Endothelial cell of umbilical vein (primary cell): Measurements from ENCODE around the gene MDP1.

Source experiments
- EZH2 ChIP-seq: IDR thresholded peaks from 2 replicates; pipeline ENCODE4 v1.6.1; 2012; ENCODE audit warnings: borderline replicate concordance, low read depth, mild to moderate bottlenecking, moderate library complexity, low read length, inconsistent platforms; ENCODE audit not compliant: severe bottlenecking
- FOS ChIP-seq: IDR thresholded peaks from 2 replicates; pipeline ENCODE4 v1.6.1; 2011; ENCODE audit warnings: mild to moderate bottlenecking, low read length, moderate library complexity, borderline replicate concordance; ENCODE audit not compliant: insufficient read depth
- GATA2 ChIP-seq: IDR thresholded peaks from 2 replicates; pipeline ENCODE4 v1.7.0; 2011; ENCODE audit warnings: low read depth, mild to moderate bottlenecking, moderate library complexity, mixed read lengths, low read length; ENCODE audit not compliant: insufficient read length, insufficient read depth
- JUN ChIP-seq: IDR thresholded peaks from 2 replicates; pipeline ENCODE4 v1.6.1; 2011; ENCODE audit warnings: borderline replicate concordance, low read depth; ENCODE audit not compliant: insufficient read length, insufficient read depth
- MAX ChIP-seq: IDR thresholded peaks from 2 replicates; pipeline ENCODE4 v1.6.1; 2011; ENCODE audit not compliant: insufficient read depth, insufficient read length
- MYC ChIP-seq: IDR thresholded peaks from one replicate; pipeline ENCODE4 v1.6.1; 2011; ENCODE audit warnings: mild to moderate bottlenecking, low read depth, low read length
- POLR2A ChIP-seq: IDR thresholded peaks from 2 replicates; pipeline ENCODE4 v1.6.1; 2012; ENCODE audit warnings: low read depth, mild to moderate bottlenecking, control low read depth, low read length
- POLR2AphosphoS5 ChIP-seq: IDR thresholded peaks from 2 replicates; pipeline ENCODE4 v1.6.1; 2012; ENCODE audit warnings: low read depth, mild to moderate bottlenecking, control low read depth, low read length, moderate library complexity; ENCODE audit not compliant: insufficient read depth
- TF ChIP-seq, protein P1 (sequence below), 2 donors: IDR thresholded peaks; 1 replicate in 1 of 2; 2 replicates in 1 of 2; pipeline ENCODE4 v1.5.1; 2011; ENCODE audit warnings: low read length in 2 of 2, mild to moderate bottlenecking in 2 of 2, moderate library complexity in 2 of 2, control low read depth in 1 of 2, inconsistent platforms in 1 of 2, low read depth in 1 of 2; ENCODE audit not compliant: insufficient read depth in 1 of 2; ENCODE audit errors: extremely low read depth in 1 of 2

DNA sequence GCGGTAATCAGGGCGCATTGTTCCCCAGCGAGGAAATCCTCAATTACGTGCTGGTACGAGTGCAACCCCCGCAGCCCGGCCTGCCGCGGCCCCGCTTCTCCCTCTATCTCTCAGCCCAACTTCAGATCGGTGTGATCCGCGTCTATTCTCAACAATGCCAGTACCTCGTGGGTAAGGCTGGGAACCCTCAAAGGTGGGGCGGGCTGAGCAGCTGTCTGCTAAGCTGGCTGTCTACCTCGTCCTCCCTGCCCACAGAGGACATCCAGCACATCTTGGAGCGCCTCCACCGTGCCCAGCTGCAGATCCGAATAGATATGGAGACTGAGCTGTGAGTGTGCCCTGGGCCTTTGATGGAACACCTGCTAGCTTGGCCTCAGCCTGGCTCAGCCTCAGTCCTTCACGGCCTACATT, 43.0 kb downstream of the MDP1 start:
- TF ChIP-seq POLR2AphosphoS5 (no peak), POLR2A (no peak), MAX (no peak), EZH2 (no peak), FOS (no peak), GATA2 (no peak), MYC (no peak), JUN (no peak)
- TF ChIP-seq, protein P1, sequence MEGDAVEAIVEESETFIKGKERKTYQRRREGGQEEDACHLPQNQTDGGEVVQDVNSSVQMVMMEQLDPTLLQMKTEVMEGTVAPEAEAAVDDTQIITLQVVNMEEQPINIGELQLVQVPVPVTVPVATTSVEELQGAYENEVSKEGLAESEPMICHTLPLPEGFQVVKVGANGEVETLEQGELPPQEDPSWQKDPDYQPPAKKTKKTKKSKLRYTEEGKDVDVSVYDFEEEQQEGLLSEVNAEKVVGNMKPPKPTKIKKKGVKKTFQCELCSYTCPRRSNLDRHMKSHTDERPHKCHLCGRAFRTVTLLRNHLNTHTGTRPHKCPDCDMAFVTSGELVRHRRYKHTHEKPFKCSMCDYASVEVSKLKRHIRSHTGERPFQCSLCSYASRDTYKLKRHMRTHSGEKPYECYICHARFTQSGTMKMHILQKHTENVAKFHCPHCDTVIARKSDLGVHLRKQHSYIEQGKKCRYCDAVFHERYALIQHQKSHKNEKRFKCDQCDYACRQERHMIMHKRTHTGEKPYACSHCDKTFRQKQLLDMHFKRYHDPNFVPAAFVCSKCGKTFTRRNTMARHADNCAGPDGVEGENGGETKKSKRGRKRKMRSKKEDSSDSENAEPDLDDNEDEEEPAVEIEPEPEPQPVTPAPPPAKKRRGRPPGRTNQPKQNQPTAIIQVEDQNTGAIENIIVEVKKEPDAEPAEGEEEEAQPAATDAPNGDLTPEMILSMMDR (IDR thresholded peaks at IDR 0.05; ENCODE audit: extremely low read depth in 1 of 2, insufficient read depth in 1 of 2, low read depth in 1 of 2, low read length in 2 of 2): no peak
